Measurements from ENCODE around the gene PLCG2.

PLCG2 gene

DNA sequence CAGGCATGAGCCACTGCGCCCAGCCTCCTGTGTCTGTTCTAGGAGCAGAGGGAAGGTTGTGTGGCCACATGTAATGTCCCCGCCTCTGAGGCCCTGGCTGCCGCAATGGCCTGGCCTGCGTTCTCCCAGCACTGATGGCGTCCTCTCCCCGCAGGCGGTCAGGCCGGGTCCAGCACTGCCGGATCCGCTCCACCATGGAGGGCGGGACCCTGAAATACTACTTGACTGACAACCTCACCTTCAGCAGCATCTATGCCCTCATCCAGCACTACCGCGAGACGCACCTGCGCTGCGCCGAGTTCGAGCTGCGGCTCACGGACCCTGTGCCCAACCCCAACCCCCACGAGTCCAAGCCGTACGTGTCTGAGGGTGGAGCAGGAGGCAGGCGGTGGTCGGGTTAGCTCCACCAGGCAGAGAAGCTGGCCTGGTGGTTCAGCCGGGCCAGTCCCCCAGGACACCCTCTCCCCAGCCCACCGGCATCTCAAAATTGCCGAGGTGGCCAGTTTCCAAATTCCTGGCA is 131.3 kb downstream of the PLCG2 start:
- Mint-ChIP-seq H3K9me3 (no peaks in the 10 kb centered on the region), H3K27ac (no peak overlapping the region), H3K27me3 (ENCODE audit: low read depth) (no peaks in the 10 kb centered on the region), H3K4me3 (no peak overlapping the region), H3K36me3 (ENCODE audit: low read depth) (no peaks in the 10 kb centered on the region), H3K4me1 (ENCODE audit: low read depth) (no peaks in the 10 kb centered on the region)
- no peak for DNase-seq (ENCODE audit: low spot score)

DNA sequence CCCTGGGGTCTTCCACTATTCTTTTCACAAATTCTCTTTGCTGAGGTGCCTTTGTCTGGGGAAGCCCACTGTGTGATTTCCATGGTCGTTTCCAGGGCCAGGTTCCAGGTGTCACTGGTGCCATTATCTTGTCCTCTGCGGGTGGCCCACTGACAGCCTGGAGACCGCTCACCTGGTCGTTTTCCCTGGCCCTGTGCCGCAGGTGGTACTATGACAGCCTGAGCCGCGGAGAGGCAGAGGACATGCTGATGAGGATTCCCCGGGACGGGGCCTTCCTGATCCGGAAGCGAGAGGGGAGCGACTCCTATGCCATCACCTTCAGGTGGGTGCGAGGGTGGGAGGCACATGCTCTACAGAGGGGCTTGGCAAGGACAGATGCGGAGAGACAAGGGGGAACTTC is 133.3 kb downstream of the PLCG2 start:
- H3K27me3 Mint-ChIP-seq (ENCODE audit: low read depth) = no peaks in the 10 kb centered on the region
- no peaks in the 10 kb centered on the region for H3K4me1 Mint-ChIP-seq (ENCODE audit: low read depth)
- H3K36me3 Mint-ChIP-seq (ENCODE audit: low read depth) = no peaks in the 10 kb centered on the region
- no peaks in the 10 kb centered on the region for H3K9me3 Mint-ChIP-seq
- no peak overlapping the region for H3K4me3 Mint-ChIP-seq
- no peak overlapping the region for H3K27ac Mint-ChIP-seq
- no peak for DNase-seq (ENCODE audit: low spot score)

DNA sequence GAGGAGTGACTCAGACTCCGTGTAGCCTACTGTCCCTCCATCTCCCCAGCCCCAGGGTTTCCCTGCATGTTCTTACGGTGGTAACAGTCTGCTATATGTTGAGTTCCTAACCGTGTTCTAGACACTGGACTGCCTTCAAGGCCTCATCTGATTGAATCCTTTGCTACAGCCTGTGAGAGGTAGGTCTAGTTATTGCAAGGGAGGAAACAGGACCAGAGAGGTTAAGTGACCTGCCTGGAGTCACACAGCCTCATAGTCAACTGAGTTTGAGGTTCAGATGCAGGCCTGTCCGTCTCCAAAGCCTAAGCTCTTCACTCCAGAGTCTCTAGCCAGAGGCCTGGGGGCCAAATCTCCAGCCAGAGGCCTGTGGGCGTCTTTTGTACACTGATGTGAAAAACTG is 134.1 kb downstream of the PLCG2 start:
- no peaks in the 10 kb centered on the region for H3K4me1 Mint-ChIP-seq (ENCODE audit: low read depth)

DNA sequence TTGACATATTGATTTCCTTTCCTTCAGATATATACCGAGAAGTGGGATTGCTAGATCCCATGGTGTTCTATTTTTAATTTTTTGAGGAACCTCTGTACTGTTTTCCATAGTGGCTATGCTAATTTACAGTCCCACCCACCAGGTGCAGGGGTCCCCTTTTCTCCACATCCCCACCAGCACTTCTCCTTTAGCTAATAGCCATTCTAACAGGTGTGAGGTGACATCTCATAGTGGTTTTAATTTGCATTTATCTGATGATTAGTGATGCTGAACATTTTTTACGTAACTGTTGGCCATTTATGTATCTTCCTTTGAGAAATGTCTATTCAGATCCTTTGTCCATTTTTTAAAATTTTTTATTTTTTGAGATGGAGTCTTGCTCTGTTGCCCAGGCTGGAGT is 138.3 kb downstream of the PLCG2 start:
- Mint-ChIP-seq H3K27ac (no peak overlapping the region), H3K4me1 (ENCODE audit: low read depth) (no peaks in the 10 kb centered on the region), H3K9me3 (no peaks in the 10 kb centered on the region), H3K27me3 (ENCODE audit: low read depth) (no peaks in the 10 kb centered on the region), H3K4me3 (no peak overlapping the region), H3K36me3 (ENCODE audit: low read depth) (no peaks in the 10 kb centered on the region)
- no peak for DNase-seq (ENCODE audit: low spot score)

More for the DNA sequence above, 134.1 kb downstream of the PLCG2 start:
- Mint-ChIP-seq H3K9me3 (no peaks in the 10 kb centered on the region), H3K27ac (no peak overlapping the region), H3K4me3 (no peak overlapping the region), H3K36me3 (ENCODE audit: low read depth) (no peaks in the 10 kb centered on the region), H3K27me3 (ENCODE audit: low read depth) (no peaks in the 10 kb centered on the region)
- DNase-seq (ENCODE audit: low spot score) = no peak

DNA sequence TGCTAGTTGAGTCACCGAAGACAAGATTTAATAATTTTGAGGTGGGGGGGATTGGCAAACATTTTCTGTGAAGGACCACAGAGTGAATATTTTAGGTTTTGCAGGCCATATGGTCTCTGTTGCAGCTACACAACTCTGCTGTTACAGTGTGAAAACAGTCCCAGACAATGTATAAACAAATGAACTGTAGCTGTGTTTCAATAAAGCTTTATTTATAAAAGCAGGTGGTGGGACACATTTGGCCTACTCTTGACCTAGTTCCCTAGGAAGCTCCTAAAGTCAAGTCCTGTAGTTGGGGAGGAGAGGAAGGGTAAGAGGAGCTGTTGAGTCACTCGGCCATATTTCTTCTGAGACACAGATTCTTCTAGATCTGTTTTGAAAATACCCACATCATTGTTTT is 139.8 kb downstream of the PLCG2 start:
- H3K27me3 Mint-ChIP-seq (ENCODE audit: low read depth) = no peaks in the 10 kb centered on the region
- H3K36me3 Mint-ChIP-seq (ENCODE audit: low read depth) = no peaks in the 10 kb centered on the region
- H3K4me1 Mint-ChIP-seq (ENCODE audit: low read depth) = no peaks in the 10 kb centered on the region
- H3K27ac Mint-ChIP-seq = no peak overlapping the region
- H3K9me3 Mint-ChIP-seq = no peaks in the 10 kb centered on the region
- H3K4me3 Mint-ChIP-seq = no peak overlapping the region
- DNase-seq (ENCODE audit: low spot score) = no peak

DNA sequence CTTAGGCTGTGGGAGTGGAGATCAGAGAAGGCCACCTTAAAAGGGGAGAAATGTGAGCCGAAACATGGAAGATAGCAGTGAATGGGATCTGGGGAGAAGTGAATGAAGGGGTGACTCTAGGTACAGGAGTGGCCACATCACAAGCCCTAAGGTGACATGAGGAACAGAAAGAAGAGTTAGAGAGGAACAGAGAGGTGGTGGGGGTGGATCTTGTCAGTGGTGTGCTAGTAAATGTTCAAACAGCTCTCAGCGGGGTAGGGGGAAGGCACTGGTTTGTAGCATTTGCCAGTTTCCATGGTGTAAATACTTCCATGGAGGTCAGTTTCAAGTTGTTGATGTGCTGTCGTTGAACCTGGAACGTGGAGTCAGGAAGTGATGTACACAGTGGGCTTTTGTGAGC is 141.4 kb downstream of the PLCG2 start:
- Mint-ChIP-seq H3K9me3 (no peaks in the 10 kb centered on the region), H3K4me3 (no peak overlapping the region), H3K36me3 (ENCODE audit: low read depth) (no peaks in the 10 kb centered on the region), H3K27me3 (ENCODE audit: low read depth) (no peaks in the 10 kb centered on the region), H3K4me1 (ENCODE audit: low read depth) (no peaks in the 10 kb centered on the region), H3K27ac (no peak overlapping the region)
- DNase-seq (ENCODE audit: low spot score) = no peak

DNA sequence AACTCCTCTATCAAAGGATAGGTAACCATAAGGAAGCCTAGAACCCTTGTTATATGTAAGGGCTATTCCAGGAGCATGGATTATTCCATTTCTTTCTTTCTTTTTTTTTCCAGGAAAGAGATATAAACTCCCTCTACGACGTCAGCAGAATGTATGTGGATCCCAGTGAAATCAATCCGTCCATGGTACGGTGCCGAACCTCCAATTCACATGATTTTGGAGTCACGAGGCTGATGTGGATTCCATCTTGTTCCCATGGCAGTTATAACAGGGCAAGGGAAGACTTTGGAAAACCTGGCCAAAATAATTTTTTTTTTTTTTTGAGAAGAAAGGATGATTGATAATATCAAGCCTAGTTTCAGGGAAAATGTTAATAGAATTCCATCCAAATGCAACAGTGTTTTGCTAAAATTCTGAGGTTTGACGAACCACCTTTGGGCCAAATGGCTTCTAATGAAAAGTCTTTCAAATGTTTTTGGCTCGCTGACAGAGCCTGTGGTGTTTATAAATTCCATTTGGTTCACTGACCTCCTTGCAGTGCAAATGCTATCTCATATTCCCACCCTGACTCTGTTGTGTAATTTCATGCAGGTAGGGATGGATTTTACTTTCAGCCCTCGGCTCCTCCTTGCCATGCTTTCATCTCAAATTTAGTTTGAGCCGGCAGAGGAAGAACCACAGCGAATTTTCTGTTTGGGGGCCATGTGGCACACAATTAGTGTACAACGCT is 142.2 kb downstream of the PLCG2 start:
- H3K9me3 Mint-ChIP-seq = no peaks in the 10 kb centered on the region
- H3K27me3 Mint-ChIP-seq (ENCODE audit: low read depth) = no peaks in the 10 kb centered on the region
- H3K36me3 Mint-ChIP-seq (ENCODE audit: low read depth) = no peaks in the 10 kb centered on the region
- H3K27ac Mint-ChIP-seq = no peak overlapping the region
- no peak for DNase-seq (ENCODE audit: low spot score)
- no peaks in the 10 kb centered on the region for H3K4me1 Mint-ChIP-seq (ENCODE audit: low read depth)
- H3K4me3 Mint-ChIP-seq = no peak overlapping the region

DNA sequence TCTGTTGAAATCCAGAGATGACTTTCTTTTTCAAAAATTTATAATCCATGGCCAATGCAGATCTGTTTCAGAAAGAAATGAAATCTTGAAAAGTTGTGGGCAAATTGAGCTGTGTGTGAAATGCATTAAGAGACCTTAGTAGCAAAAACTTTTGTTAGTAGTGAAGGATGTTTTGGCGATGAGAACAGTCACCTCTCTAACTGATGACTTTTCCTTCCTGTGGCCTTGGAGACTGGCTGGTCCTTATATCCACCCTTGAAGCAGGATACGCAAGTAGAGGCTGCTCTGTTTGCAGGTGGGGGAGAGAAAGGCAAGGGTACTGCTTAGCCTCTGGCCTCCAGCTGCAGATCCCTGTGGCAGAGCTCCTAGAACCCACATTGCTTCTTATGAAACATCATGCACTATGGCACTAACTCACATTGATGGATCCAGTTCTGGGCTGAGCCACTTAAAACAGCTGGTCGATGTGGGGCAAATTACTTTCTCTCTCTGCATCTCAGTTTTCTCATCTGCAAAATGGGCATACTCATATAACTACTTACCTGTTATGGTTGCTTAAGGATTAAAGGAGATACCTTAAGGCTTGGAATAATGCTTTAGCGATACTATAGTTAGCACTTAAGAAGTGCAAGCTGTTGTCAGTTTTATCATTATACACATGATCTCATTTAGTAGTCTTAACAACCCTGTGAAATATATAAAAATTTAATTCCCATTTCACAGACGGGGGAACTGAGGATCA is 142.9 kb downstream of the PLCG2 start:
- no peaks in the 10 kb centered on the region for H3K9me3 Mint-ChIP-seq
- H3K4me1 Mint-ChIP-seq (ENCODE audit: low read depth) = no peaks in the 10 kb centered on the region
- DNase-seq (ENCODE audit: low spot score) = no peak
- H3K27me3 Mint-ChIP-seq (ENCODE audit: low read depth) = no peaks in the 10 kb centered on the region
- H3K27ac Mint-ChIP-seq = no peak overlapping the region
- no peak overlapping the region for H3K4me3 Mint-ChIP-seq
- no peaks in the 10 kb centered on the region for H3K36me3 Mint-ChIP-seq (ENCODE audit: low read depth)

DNA sequence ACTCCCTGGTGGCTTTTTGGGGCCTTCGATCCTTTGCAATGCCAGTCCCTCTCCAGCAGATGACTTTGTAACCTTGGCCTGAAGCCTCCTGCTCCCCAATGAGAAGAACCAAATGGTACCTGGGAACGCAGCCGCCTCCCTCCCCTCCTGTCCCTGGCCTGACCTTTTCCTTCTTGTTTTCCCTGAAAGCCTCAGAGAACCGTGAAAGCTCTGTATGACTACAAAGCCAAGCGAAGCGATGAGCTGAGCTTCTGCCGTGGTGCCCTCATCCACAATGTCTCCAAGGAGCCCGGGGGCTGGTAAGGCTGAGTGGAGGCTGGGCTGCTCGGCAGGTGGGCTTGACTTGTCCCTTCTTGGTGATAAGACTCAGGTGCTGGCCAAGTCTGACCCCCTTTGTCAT is 144.2 kb downstream of the PLCG2 start:
- Mint-ChIP-seq H3K9me3 (no peaks in the 10 kb centered on the region), H3K36me3 (ENCODE audit: low read depth) (no peaks in the 10 kb centered on the region), H3K4me3 (no peak overlapping the region), H3K4me1 (ENCODE audit: low read depth) (no peaks in the 10 kb centered on the region), H3K27me3 (ENCODE audit: low read depth) (no peaks in the 10 kb centered on the region), H3K27ac (no peak overlapping the region)
- DNase-seq (ENCODE audit: low spot score) = no peak

DNA sequence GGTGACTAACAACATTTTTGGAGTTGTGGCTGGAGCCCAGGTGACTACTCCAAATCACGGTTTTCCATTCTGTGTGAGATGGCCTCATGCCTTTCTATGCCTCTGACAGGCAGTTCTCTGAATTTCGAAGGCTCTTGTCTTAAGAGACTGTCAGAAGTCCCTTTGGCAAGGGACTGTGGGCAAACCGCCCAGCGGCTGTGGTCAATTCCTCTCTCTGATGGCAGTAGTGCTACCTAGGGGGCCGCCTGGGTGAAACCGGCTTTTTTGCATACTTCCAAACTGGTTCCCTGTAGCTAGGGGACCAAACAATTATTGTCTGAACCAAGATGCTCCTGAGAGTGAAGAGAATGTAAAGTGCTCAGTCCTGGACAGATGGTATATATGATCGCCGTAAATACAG is 145.9 kb downstream of the PLCG2 start:
- H3K9me3 Mint-ChIP-seq = no peaks in the 10 kb centered on the region
- no peak overlapping the region for H3K27ac Mint-ChIP-seq
- no peaks in the 10 kb centered on the region for H3K27me3 Mint-ChIP-seq (ENCODE audit: low read depth)
- no peaks in the 10 kb centered on the region for H3K4me1 Mint-ChIP-seq (ENCODE audit: low read depth)
- no peak overlapping the region for H3K4me3 Mint-ChIP-seq
- DNase-seq (ENCODE audit: low spot score) = no peak
- no peaks in the 10 kb centered on the region for H3K36me3 Mint-ChIP-seq (ENCODE audit: low read depth)

DNA sequence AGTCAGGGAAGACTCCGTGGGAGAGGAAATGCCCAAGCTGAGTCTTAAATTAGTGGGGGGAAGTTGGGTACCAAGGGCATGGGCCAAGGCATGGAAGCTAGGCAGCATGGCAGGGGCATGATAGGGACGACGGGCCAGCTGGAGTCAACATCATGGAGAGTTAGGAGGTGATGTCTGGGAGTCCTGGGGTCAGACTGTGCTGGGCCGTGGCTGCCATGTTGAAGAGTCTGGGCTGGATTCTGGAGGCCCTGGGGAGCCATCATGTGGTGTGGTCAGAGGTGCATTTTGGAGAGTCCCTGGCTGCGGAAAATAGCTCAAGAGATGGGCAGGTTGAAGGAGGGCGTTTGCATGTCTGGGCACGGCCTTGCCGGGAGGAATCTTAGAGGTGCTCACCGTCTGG is 146.9 kb downstream of the PLCG2 start:
- Mint-ChIP-seq H3K4me1 (ENCODE audit: low read depth) (no peaks in the 10 kb centered on the region), H3K4me3 (no peak overlapping the region), H3K27ac (no peak overlapping the region), H3K27me3 (ENCODE audit: low read depth) (no peaks in the 10 kb centered on the region), H3K36me3 (ENCODE audit: low read depth) (no peaks in the 10 kb centered on the region), H3K9me3 (no peaks in the 10 kb centered on the region)
- no peak for DNase-seq (ENCODE audit: low spot score)

DNA sequence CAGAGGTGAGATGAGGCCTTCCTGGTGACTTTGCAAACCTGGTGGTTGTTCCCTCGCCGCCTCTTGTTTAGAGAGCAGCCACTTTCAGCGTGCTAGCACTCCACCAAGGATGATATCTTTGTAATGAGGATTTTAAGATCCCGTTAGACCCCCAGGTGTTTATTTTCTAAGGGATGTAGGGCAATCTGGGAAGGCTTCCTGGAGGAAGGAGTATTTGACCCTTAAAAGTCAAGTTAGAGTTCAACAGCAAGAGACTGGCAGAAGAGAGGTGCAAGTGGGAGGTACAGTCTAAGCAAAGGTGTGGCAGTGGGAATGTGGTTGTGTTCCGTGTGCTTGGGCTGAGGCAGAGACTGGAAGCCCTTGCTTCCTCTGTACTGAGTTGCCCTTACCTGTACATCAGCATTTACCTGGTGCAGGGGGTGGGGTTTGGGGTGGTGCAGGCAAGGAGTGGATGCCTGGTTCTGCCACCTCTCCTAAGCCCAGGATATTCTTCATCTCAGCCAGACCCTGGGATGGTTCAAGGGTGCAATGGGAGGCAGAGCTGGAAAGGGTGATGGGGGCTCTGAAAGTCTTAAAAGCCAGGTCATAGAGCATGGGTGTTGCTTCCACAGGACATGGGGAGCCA is 148.6 kb downstream of the PLCG2 start:
- Mint-ChIP-seq H3K4me1 (ENCODE audit: low read depth) (no peaks in the 10 kb centered on the region), H3K27ac (no peak overlapping the region), H3K36me3 (ENCODE audit: low read depth) (no peaks in the 10 kb centered on the region), H3K4me3 (no peak overlapping the region), H3K27me3 (ENCODE audit: low read depth) (no peaks in the 10 kb centered on the region), H3K9me3 (no peaks in the 10 kb centered on the region)
- no peak for DNase-seq (ENCODE audit: low spot score)

DNA sequence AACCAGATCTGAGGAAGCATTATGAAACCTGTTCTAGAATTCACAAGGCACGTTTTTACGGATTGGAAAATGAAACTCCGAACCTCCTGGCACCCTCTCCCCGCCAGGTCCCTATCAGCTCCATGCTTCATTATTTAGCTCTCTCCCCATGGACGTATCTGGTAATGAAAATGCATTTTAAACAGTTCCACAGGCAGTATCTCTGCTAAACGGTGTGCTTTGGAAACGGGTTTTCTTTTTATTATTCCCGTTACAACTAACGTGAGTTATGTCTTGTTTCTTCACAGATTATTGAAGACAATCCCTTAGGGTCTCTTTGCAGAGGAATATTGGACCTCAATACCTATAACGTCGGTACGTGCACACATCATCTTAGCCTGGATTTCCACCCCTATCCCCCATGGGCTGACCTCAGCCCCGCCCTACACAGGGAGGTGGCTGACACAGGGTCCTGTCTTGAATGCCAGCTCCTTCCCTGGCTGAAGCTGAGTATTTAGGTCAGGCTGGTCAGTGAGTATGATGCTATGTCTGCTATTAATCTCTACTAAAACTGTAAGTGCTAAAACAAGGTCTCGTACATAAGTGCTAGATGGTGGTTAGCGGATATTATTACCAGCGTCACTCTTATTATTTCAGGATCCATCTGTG is 149.3 kb downstream of the PLCG2 start:
- Mint-ChIP-seq H3K36me3 (ENCODE audit: low read depth) (no peaks in the 10 kb centered on the region), H3K4me3 (no peak overlapping the region), H3K9me3 (no peaks in the 10 kb centered on the region), H3K27me3 (ENCODE audit: low read depth) (no peaks in the 10 kb centered on the region), H3K27ac (peak overlapping the region; percentile 36), H3K4me1 (ENCODE audit: low read depth) (no peaks in the 10 kb centered on the region)
- no peak for DNase-seq (ENCODE audit: low spot score)

DNA sequence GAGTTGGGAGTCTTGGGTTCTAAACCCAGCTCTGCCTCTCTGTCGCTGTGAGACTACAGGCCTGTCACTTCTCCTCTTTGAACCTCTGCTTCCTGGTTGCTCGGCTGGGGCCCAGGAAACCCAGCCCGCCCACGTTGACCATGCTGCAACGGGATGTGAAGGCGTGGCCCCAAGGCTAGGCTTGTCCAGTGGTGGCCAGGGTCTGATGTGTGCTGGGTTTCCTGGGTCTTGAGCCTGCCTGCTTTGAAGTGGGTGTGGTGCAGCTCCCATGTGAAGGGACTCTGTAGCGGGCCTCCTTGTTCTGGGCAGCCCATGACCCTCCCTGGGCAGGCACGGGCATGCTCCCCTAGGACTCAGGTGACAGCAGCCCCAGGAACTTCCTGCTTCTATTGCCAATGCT is 149.9 kb downstream of the PLCG2 start:
- Mint-ChIP-seq H3K4me3 (no peak overlapping the region), H3K9me3 (no peaks in the 10 kb centered on the region), H3K4me1 (ENCODE audit: low read depth) (no peaks in the 10 kb centered on the region), H3K27me3 (ENCODE audit: low read depth) (no peaks in the 10 kb centered on the region), H3K36me3 (ENCODE audit: low read depth) (no peaks in the 10 kb centered on the region), H3K27ac (peak overlapping the region; percentile 36)
- no peak for DNase-seq (ENCODE audit: low spot score)
